ENCODE data around the gene PPM1H.
"Not testable (repeated sequence)": the region's sequence is repeated elsewhere in the genome, so short reads cannot be mapped to it uniquely, and the experiment has no call there.

The PPM1H gene

GRCh38 chr12:62673028-62673815 is 261.7 kb downstream of the PPM1H start:
- H3K27ac ChIP-seq = no peak overlapping the region
- no peaks in the 10 kb centered on the region for H3K9me3 ChIP-seq
- no peaks in the 10 kb centered on the region for H3K36me3 ChIP-seq
- no peaks in the 10 kb centered on the region for H3K4me1 ChIP-seq
- intact Hi-C loops (cut with DNase I; ENCODE audit: low total_unique reads) = no loop called here
- TF ChIP-seq CTCF (IDR thresholded peaks at IDR 0.05) = no peak
- no peak for DNase-seq
- no peaks in the 10 kb centered on the region for H3K27me3 ChIP-seq
- no peak overlapping the region for H3K4me3 ChIP-seq

GRCh38 chr12:62670986-62671720 is 263.8 kb downstream of the PPM1H start:
- TF ChIP-seq CTCF (IDR thresholded peaks at IDR 0.05) = no peak
- intact Hi-C loops (cut with DNase I; ENCODE audit: low total_unique reads) = no loop called here
- Histone ChIP-seq H3K36me3 (no peaks in the 10 kb centered on the region), H3K4me1 (no peaks in the 10 kb centered on the region), H3K27ac (no peak overlapping the region), H3K4me3 (no peak overlapping the region), H3K27me3 (no peaks in the 10 kb centered on the region), H3K9me3 (no peaks in the 10 kb centered on the region)
- DNase-seq = no peak

- H3K4me3 ChIP-seq = no peak overlapping the region
- no peak for DNase-seq
- H3K36me3 ChIP-seq = no peaks in the 10 kb centered on the region
- no peaks in the 10 kb centered on the region for H3K4me1 ChIP-seq
- no peak overlapping the region for H3K27ac ChIP-seq
- no peaks in the 10 kb centered on the region for H3K9me3 ChIP-seq
- TF ChIP-seq CTCF (IDR thresholded peaks at IDR 0.05) = no peak
- H3K27me3 ChIP-seq = no peaks in the 10 kb centered on the region
- intact Hi-C loops (cut with DNase I; ENCODE audit: low total_unique reads) = no loop called here
Observed at GRCh38 chr12:62668782-62669181, 266.2 kb downstream of the PPM1H start.

GRCh38 chr12:62664951-62665350 is 270.0 kb downstream of the PPM1H start:
- H3K4me3 ChIP-seq; intact Hi-C loops (cut with DNase I; ENCODE audit: low total_unique reads); H3K9me3 ChIP-seq; H3K4me1 ChIP-seq; H3K27me3 ChIP-seq; H3K36me3 ChIP-seq; H3K27ac ChIP-seq; DNase-seq: not testable (repeated sequence)

- intact Hi-C loops (cut with DNase I; ENCODE audit: low total_unique reads) = no loop called here
- H3K4me3 ChIP-seq = no peak overlapping the region
- H3K9me3 ChIP-seq = peaks cover 0 to 4% (median 0%) of the 10 kb centered on the region in 3 donors
- no peaks in the 10 kb centered on the region for H3K36me3 ChIP-seq
- DNase-seq = no peak
- peaks cover 0 to 6% (median 0%) of the 10 kb centered on the region in 4 donors for H3K4me1 ChIP-seq
- H3K27ac ChIP-seq = no peak overlapping the region
- H3K27me3 ChIP-seq = no peaks in the 10 kb centered on the region
- TF ChIP-seq CTCF (IDR thresholded peaks at IDR 0.05) = no peak
Observed at GRCh38 chr12:62660756-62661155, 274.2 kb downstream of the PPM1H start.
